ENCODE data around the gene GSK3B. TPM values are rescaled to one million over a fixed set of nuclear protein-coding genes. Genes with fewer than 3 reads are reported as not detected.

GSK3B gene
- total RNA-seq, 1 experiment from 2014 or later = 50.0 TPM

- DNase-seq (ENCODE audit: low read depth, low spot score) (no peak), ATAC-seq (no peak)
- no peaks in the 10 kb centered on the region for H3K36me3 ChIP-seq (ENCODE audit: control insufficient read depth in 1 of 2, insufficient read depth in 2 of 2, low read length in 2 of 2)
- no peaks in the 10 kb centered on the region for H3K4me1 ChIP-seq (ENCODE audit: control insufficient read depth in 1 of 2, insufficient read depth in 2 of 2, low read length in 2 of 2)
- RAD21 ChIA-PET (ENCODE audit: low non-redundant PET in 1 of 2, low total read pairs in 2 of 2, uncharacterized antibody in 2 of 2, unreplicated experiment in 2 of 2) = no interaction called here
- H3K79me2 ChIP-seq (ENCODE audit: insufficient read depth, low read length) = no peaks in the 10 kb centered on the region
- BruUV-seq (replicated peaks) = no TSS peak
- POLR2A ChIA-PET = no interaction called here
- H3K27me3 ChIP-seq (ENCODE audit: insufficient read depth, low read length) = no peaks in the 10 kb centered on the region
- H4K20me1 ChIP-seq (ENCODE audit: insufficient read depth) = no peaks in the 10 kb centered on the region
- no peak overlapping the region for H3K4me2 ChIP-seq (ENCODE audit: low read length)
- intact Hi-C loops (cut with micrococcal nuclease) = no loop called here
- no peaks in the 10 kb centered on the region for H3K9me3 ChIP-seq (ENCODE audit: control insufficient read depth in 1 of 2, insufficient read depth in 1 of 2, low read depth in 1 of 2, low read length in 2 of 2)
- no peak overlapping the region for H3K4me3 ChIP-seq (replicated peaks in 1 of 2; ENCODE audit: low read depth in 1 of 2, low read length in 2 of 2)
- no peak overlapping the region for H3K9ac ChIP-seq (ENCODE audit: low read length)
- no peak overlapping the region for H2AFZ ChIP-seq (ENCODE audit: low read depth, low read length, poor library complexity, severe bottlenecking)
- CTCF ChIA-PET = interaction anchor here (1.6 kb wide), 1 partner anchor 10 kb away, joined by 5 read pairs; no protein-coding TSS in a partner anchor
- TF ChIP-seq MAX (IDR thresholded peaks at IDR 0.05) (no peak), SP1 (IDR thresholded peaks at IDR 0.05; ENCODE audit: low read depth) (no peak), CBX3 (IDR thresholded peaks at IDR 0.05; ENCODE audit: low read depth) (no peak), ATF3 (IDR thresholded peaks at IDR 0.05) (no peak), SIN3A (IDR thresholded peaks at IDR 0.05; ENCODE audit: low read depth) (no peak), CTCF (IDR thresholded peaks at IDR 0.05 in 2 of 3, conservative IDR thresholded peaks at IDR 0.05 in 1 of 3; ENCODE audit: borderline replicate concordance in 1 of 3, insufficient read depth in 1 of 3, low read depth in 2 of 3, low read length in 2 of 3) (no peak), FOSL1 (IDR thresholded peaks at IDR 0.05; ENCODE audit: low read depth) (no peak)
- no peak overlapping the region for H3K27ac ChIP-seq (ENCODE audit: low read depth, low read length)
- H3K9me2 ChIP-seq (ENCODE audit: insufficient read depth) = no peaks in the 10 kb centered on the region
Observed at GRCh38 chr3:119902061-119902460, 192.2 kb downstream of the GSK3B start.

- H2AFZ ChIP-seq (ENCODE audit: low read depth, low read length, poor library complexity, severe bottlenecking) = no peak overlapping the region
- H3K9me2 ChIP-seq (ENCODE audit: insufficient read depth) = no peaks in the 10 kb centered on the region
- intact Hi-C loops (cut with micrococcal nuclease) = no loop called here
- H3K27ac ChIP-seq (ENCODE audit: low read depth, low read length) = no peak overlapping the region
- no peaks in the 10 kb centered on the region for H3K27me3 ChIP-seq (ENCODE audit: insufficient read depth, low read length)
- H3K4me1 ChIP-seq (ENCODE audit: control insufficient read depth in 1 of 2, insufficient read depth in 2 of 2, low read length in 2 of 2) = no peaks in the 10 kb centered on the region
- RAD21 ChIA-PET (ENCODE audit: low non-redundant PET in 1 of 2, low total read pairs in 2 of 2, uncharacterized antibody in 2 of 2, unreplicated experiment in 2 of 2) = no interaction called here
- POLR2A ChIA-PET = no interaction called here
- ATAC-seq = no peak
- no peak overlapping the region for H3K9ac ChIP-seq (ENCODE audit: low read length)
- DNase-seq (ENCODE audit: low read depth, low spot score) = no peak
- H3K4me2 ChIP-seq (ENCODE audit: low read length) = no peak overlapping the region
- no peaks in the 10 kb centered on the region for H3K9me3 ChIP-seq (ENCODE audit: control insufficient read depth in 1 of 2, insufficient read depth in 1 of 2, low read depth in 1 of 2, low read length in 2 of 2)
- H3K36me3 ChIP-seq (ENCODE audit: control insufficient read depth in 1 of 2, insufficient read depth in 2 of 2, low read length in 2 of 2) = no peaks in the 10 kb centered on the region
- no peaks in the 10 kb centered on the region for H3K79me2 ChIP-seq (ENCODE audit: insufficient read depth, low read length)
- CTCF ChIA-PET = interaction anchor here (1.6 kb wide), 1 partner anchor 9 kb away, joined by 5 read pairs; no protein-coding TSS in a partner anchor
- no peak overlapping the region for H3K4me3 ChIP-seq (replicated peaks in 1 of 2; ENCODE audit: low read depth in 1 of 2, low read length in 2 of 2)
- BruUV-seq (replicated peaks) = no TSS peak
- H4K20me1 ChIP-seq (ENCODE audit: insufficient read depth) = no peaks in the 10 kb centered on the region
- no peak for TF ChIP-seq EZH2 (IDR thresholded peaks at IDR 0.05)
- TF ChIP-seq POLR2AphosphoS5 (IDR thresholded peaks at IDR 0.05; ENCODE audit: low read depth, low read length) = no peak
- TF ChIP-seq ZNF274 (IDR thresholded peaks at IDR 0.05; ENCODE audit: low read depth, low read length) = no peak
- TF ChIP-seq SRF (IDR thresholded peaks at IDR 0.05; ENCODE audit: low read depth) = no peak
- TF ChIP-seq ATF3 (IDR thresholded peaks at IDR 0.05) = no peak
- no peak for TF ChIP-seq JUND (IDR thresholded peaks at IDR 0.05)
- no peak for TF ChIP-seq RAD21 (IDR thresholded peaks at IDR 0.05; ENCODE audit: low read depth)
- no peak for TF ChIP-seq CTCF (IDR thresholded peaks at IDR 0.05 in 2 of 3, conservative IDR thresholded peaks at IDR 0.05 in 1 of 3; ENCODE audit: borderline replicate concordance in 1 of 3, insufficient read depth in 1 of 3, low read depth in 2 of 3, low read length in 2 of 3)
- TF ChIP-seq EGR1 (IDR thresholded peaks at IDR 0.05; ENCODE audit: low read depth) = no peak
- TF ChIP-seq SIN3A (IDR thresholded peaks at IDR 0.05; ENCODE audit: low read depth) = no peak
- no peak for TF ChIP-seq FOSL1 (IDR thresholded peaks at IDR 0.05; ENCODE audit: low read depth)
- no peak for TF ChIP-seq CEBPB (IDR thresholded peaks at IDR 0.05; ENCODE audit: low read depth)
- no peak for TF ChIP-seq ZFX (IDR thresholded peaks at IDR 0.05)
- no peak for TF ChIP-seq MAX (IDR thresholded peaks at IDR 0.05)
- TF ChIP-seq ELF1 (IDR thresholded peaks at IDR 0.05; ENCODE audit: borderline replicate concordance, low read depth) = no peak
Observed at GRCh38 chr3:119901148-119901547, 193.1 kb downstream of the GSK3B start.

Data from HCT116 (cell line).